Right hindlimb (tissue), 1 donor: ENCODE measurements around the gene CERKL.

ENCODE experiments used
- DNase-seq: peaks from one replicate; pipeline ENCODE4 v3.0.0-alpha.2; 2018

CERKL gene

GRCh38 chr2:181499231-181499630 is 157.7 kb downstream of the CERKL start:
- no peak for DNase-seq
